HepG2 (cell line): Measurements from ENCODE around the gene TXNL4A. TPM values are rescaled to one million over a fixed set of nuclear protein-coding genes. Genes with fewer than 3 reads are reported as not detected.

ENCODE experiments used
- BRF2 ChIP-seq: sonication (generic); formaldehyde crosslinking; IDR thresholded peaks from 2 replicates; pipeline ENCODE4 v1.8.1; 2022; ENCODE audit warnings: mild to moderate bottlenecking, missing genetic modification reagents
- CBX1 ChIP-seq: IDR thresholded peaks from one replicate; pipeline ENCODE4 v1.6.1; 2016; ENCODE audit warnings: antibody characterized with exemption, low read depth
- CHCHD3 ChIP-seq: sonication (generic); formaldehyde crosslinking; IDR thresholded peaks from 2 replicates; pipeline ENCODE4 v1.8.0; 2022; ENCODE audit warnings: mild to moderate bottlenecking, missing genetic modification reagents, moderate library complexity
- CREBL2 ChIP-seq: sonication (generic); formaldehyde crosslinking; IDR thresholded peaks from 2 replicates; pipeline ENCODE4 v1.8.1; 2023; ENCODE audit warnings: missing genetic modification reagents, mild to moderate bottlenecking, borderline replicate concordance
- DDIT3 ChIP-seq: sonication (generic); formaldehyde crosslinking; IDR thresholded peaks from 2 replicates; pipeline ENCODE4 v1.4.0; 2020; ENCODE audit warnings: mild to moderate bottlenecking, missing genetic modification reagents
- EEA1 ChIP-seq: sonication (generic); formaldehyde crosslinking; IDR thresholded peaks from 2 replicates; pipeline ENCODE4 v1.5.1; 2020; ENCODE audit warnings: mild to moderate bottlenecking, missing genetic modification reagents, borderline replicate concordance
- HMGXB3 ChIP-seq: sonication (generic); formaldehyde crosslinking; IDR thresholded peaks from 2 replicates; pipeline ENCODE4 v1.4.0; 2020; ENCODE audit warnings: missing genetic modification reagents, borderline replicate concordance
- IRF9 ChIP-seq: sonication (generic); formaldehyde crosslinking; IDR thresholded peaks from 2 replicates; pipeline ENCODE4 v1.8.0; 2022; ENCODE audit warnings: missing genetic modification reagents, mild to moderate bottlenecking, borderline replicate concordance
- ISX ChIP-seq: sonication (generic); formaldehyde crosslinking; conservative IDR thresholded peaks from 2 replicates; pipeline ENCODE4 v1.5.0; 2020; ENCODE audit warnings: missing genetic modification reagents
- KDM6A ChIP-seq: IDR thresholded peaks from 2 replicates; pipeline ENCODE4 v1.6.1; 2016; ENCODE audit warnings: low read depth
- MAF1 ChIP-seq: sonication (generic); formaldehyde crosslinking; IDR thresholded peaks from 2 replicates; pipeline ENCODE4 v1.5.0; 2020; ENCODE audit warnings: missing genetic modification reagents, borderline replicate concordance
- MLX ChIP-seq: IDR thresholded peaks from 2 replicates; pipeline ENCODE4 v1.6.1; 2016
- MTA1 ChIP-seq: sonication (generic); formaldehyde crosslinking; IDR thresholded peaks from 2 replicates; pipeline ENCODE4 v1.4.0; 2020; ENCODE audit warnings: missing genetic modification reagents, mild to moderate bottlenecking, borderline replicate concordance
- RBM22 ChIP-seq: fragments of 200-400 bp; formaldehyde crosslinking; optimal IDR thresholded peaks from 2 replicates; pipeline ENCODE3; 2017; ENCODE audit warnings: mild to moderate bottlenecking, low read length, moderate library complexity
- SRSF9 ChIP-seq: fragments of 200-400 bp; formaldehyde crosslinking; IDR thresholded peaks from 2 replicates; pipeline ENCODE4 v1.6.1; 2018; ENCODE audit warnings: borderline replicate concordance, mild to moderate bottlenecking, low read depth, low read length; ENCODE audit not compliant: insufficient read depth, poor library complexity, severe bottlenecking
- ZC3H13 ChIP-seq: sonication (generic); formaldehyde crosslinking; IDR thresholded peaks from 2 replicates; pipeline ENCODE4 v1.8.1; 2023; ENCODE audit warnings: mild to moderate bottlenecking, missing genetic modification reagents, moderate library complexity
- ZFP82 ChIP-seq: sonication (generic); formaldehyde crosslinking; IDR thresholded peaks from 2 replicates; pipeline ENCODE4 v1.5.1; 2020; ENCODE audit warnings: mild to moderate bottlenecking, missing genetic modification reagents, borderline replicate concordance
- ZNF264 ChIP-seq: sonication (generic); formaldehyde crosslinking; IDR thresholded peaks from 2 replicates; pipeline ENCODE4 v1.4.0; 2020; ENCODE audit warnings: missing genetic modification reagents
- ZNF674 ChIP-seq: sonication (generic); formaldehyde crosslinking; IDR thresholded peaks from 2 replicates; pipeline ENCODE4 v1.5.0; 2020; ENCODE audit warnings: low read depth, mild to moderate bottlenecking, missing genetic modification reagents
- ZNF737 ChIP-seq: sonication (generic); formaldehyde crosslinking; IDR thresholded peaks from 2 replicates; pipeline ENCODE4 v1.5.0; 2020; ENCODE audit warnings: missing genetic modification reagents, mild to moderate bottlenecking, borderline replicate concordance
- ZNF891 ChIP-seq: sonication (generic); formaldehyde crosslinking; IDR thresholded peaks from 2 replicates; pipeline ENCODE4 v1.5.0; 2020; ENCODE audit warnings: mild to moderate bottlenecking, missing genetic modification reagents
- polyA plus RNA-seq, 8 experiments: library from polyadenylated mRNA; depleted of rRNA in 3 of 8; stranded (reverse) in 7 of 8; unstranded in 1 of 8; fragments of >200 nt; fragmentation: Illumina TruSeq in 4 of 8; extraction: Trizol in 4 of 8; gene quantifications; 2 replicates each; pipeline versions ENCODE4 v1.2.1 to v1.2.3, GENCODE V29; 2011 to 2016; ENCODE audit warnings: low read depth in 4 of 8, missing spikeins in 1 of 8, mixed read lengths in 1 of 8; ENCODE audit not compliant: insufficient read depth in 1 of 8
- total RNA-seq, 5 experiments: library from RNA; depleted of rRNA; stranded (reverse); fragments of >200 nt; fragmentation: Illumina TruSeq; extraction: Trizol; gene quantifications; 2 replicates each; pipeline ENCODE4 v1.2.3, GENCODE V29; 2016; ENCODE audit warnings: low read depth in 1 of 5

Gene TXNL4A
- total and polyA plus RNA-seq, 2 of the 13 experiments (the other 11 are each of a cell fraction or from before 2014, with no cell fraction given): 172 to 202 TPM

GRCh38 chr18:80033181-80034067, 45.1 kb upstream of the TXNL4A start (continued):
- no peak for TF ChIP-seq BRF2 (CRISPR knock-in tag)
- no peak for TF ChIP-seq EEA1 (CRISPR knock-in tag)
- TF ChIP-seq ZFP82 (CRISPR knock-in tag): no peak
- TF ChIP-seq KDM6A (CRISPR knock-in tag): no peak
- no peak for TF ChIP-seq SRSF9
- TF ChIP-seq HMGXB3 (CRISPR knock-in tag): no peak
- no peak for TF ChIP-seq CBX1
- TF ChIP-seq ZC3H13 (CRISPR knock-in tag): 0 out of 2 replicates have a peak, but pooled peaks have one; percentile 39
- TF ChIP-seq ZNF264: no peak
- TF ChIP-seq MLX: no peak
- no peak for TF ChIP-seq CREBL2 (CRISPR knock-in tag)
- TF ChIP-seq RBM22: no peak
- TF ChIP-seq IRF9 (CRISPR knock-in tag): no peak
- TF ChIP-seq ISX (CRISPR knock-in tag): no peak
- TF ChIP-seq ZNF891: peak; percentile 56; the same call in 1 of the 2 replicates
- no peak for TF ChIP-seq DDIT3
- no peak for TF ChIP-seq ZNF737
- TF ChIP-seq ZNF674 (CRISPR knock-in tag): 0 out of 2 replicates have a peak, but pooled peaks have one; percentile 31
- TF ChIP-seq MAF1 (CRISPR knock-in tag): no peak
- no peak for TF ChIP-seq MTA1
- 0 out of 2 replicates have a peak, but pooled peaks have one; percentile 12 for TF ChIP-seq CHCHD3 (CRISPR knock-in tag)
